Activated B cell treated with CpG ODN at 0.5 μM for 24 hours (primary cell): ENCODE data around the gene ANKFY1. TPM values are rescaled to one million over a fixed set of nuclear protein-coding genes. Genes with fewer than 3 reads are reported as not detected.

Experiments
- ATAC-seq: fragments of 200-7000 bp; cut with Tn5 transposase; one replicate; pipeline ENCODE4 v1.10.0; 2021; ENCODE audit warnings: low read depth, mild to moderate bottlenecking, moderate library complexity
- CTCF ChIA-PET: fragments of 350-600 bp; sonication (Branson Sonifier 250); formaldehyde crosslinking; loops from one replicate; lab custom pipeline; 2021; ENCODE audit warnings: antibody characterized with exemption; lab: Charles Lee
- POLR2A ChIA-PET: fragments of 350-600 bp; sonication (Branson Sonifier 250); formaldehyde crosslinking; loops from one replicate; lab custom pipeline; 2021; ENCODE audit warnings: antibody characterized with exemption; lab: Charles Lee
- DNase-seq: peaks from one replicate; pipeline ENCODE4 v3.0.0; 2022
- H3K27ac Mint-ChIP-seq: one replicate; pipeline ENCODE4 v1.8.0; 2020; ENCODE audit warnings: mixed read lengths
- H3K27me3 Mint-ChIP-seq: one replicate; pipeline ENCODE4 v1.8.0; 2021; ENCODE audit warnings: mixed read lengths
- H3K36me3 Mint-ChIP-seq: one replicate; pipeline ENCODE4 v1.8.0; 2021; ENCODE audit warnings: low read depth, mixed read lengths
- H3K4me1 Mint-ChIP-seq: one replicate; pipeline ENCODE4 v1.8.0; 2021; ENCODE audit warnings: mixed read lengths
- H3K4me3 Mint-ChIP-seq: one replicate; pipeline ENCODE4 v1.8.0; 2020; ENCODE audit warnings: mild to moderate bottlenecking, mixed read lengths
- H3K9me3 Mint-ChIP-seq: one replicate; pipeline ENCODE4 v1.8.0; 2020; ENCODE audit warnings: mixed read lengths
- CTCF ChIP-seq: fragments of 200-600 bp; IDR thresholded peaks from one replicate; pipeline ENCODE4 v1.8.0; 2022; ENCODE audit warnings: antibody characterized with exemption, mild to moderate bottlenecking
- intact Hi-C: fragments of 100-400 bp; cut with micrococcal nuclease; formaldehyde crosslinking; loops from one replicate; pipeline ENCODE4 v1.15.1; 2024
- total RNA-seq: library from RNA; stranded (reverse); gene quantifications from 2 replicates; pipeline ENCODE4 v1.2.3, GENCODE V29; 2022

ANKFY1 gene
- total RNA-seq, 1 donor from 2014 or later: 50.2 TPM

DNA sequence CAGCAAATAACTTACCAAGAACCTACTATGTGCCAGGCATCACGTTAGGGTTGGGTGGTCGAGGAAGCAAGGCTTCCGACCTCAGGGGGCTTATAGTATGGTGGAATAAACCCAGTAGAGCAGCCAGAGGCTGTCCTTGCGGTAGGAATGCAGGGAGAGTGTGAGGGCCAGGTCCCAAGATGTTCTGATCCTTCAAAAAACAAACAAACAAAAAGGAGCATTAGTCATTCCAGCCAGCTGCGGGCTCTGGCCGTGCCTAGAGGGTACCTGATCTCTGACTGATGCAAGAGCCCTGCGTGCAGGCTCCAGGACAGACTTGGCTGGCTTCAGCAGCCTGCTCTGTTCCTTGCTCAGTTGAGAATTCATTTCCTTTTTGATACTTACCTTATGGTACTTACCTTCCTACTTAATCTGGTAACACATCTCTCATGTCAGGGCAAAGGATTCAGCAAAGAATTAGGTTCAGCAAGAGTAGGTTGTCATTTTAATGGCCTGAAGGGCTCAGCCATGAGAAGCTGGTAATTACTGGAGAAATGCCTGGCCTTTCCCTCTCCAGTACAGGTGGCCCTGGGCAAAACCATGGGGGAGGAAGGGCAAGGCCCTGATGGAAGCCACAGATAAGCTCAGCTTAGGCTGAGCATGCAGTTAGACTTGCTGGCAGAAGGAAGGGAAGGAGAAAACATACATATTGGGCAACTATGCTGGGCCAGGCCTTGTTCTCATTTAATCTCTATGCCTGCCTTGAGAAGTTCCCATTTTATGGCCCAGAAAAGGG, 102.4 kb downstream of the ANKFY1 start:
- CTCF ChIA-PET: no interaction called here
- no peak for TF ChIP-seq CTCF
- DNase-seq: no peak
- H3K4me3 Mint-ChIP-seq: no peak overlapping the region
- H3K9me3 Mint-ChIP-seq: no peaks in the 10 kb centered on the region
- H3K4me1 Mint-ChIP-seq: peaks cover 11% of the 10 kb centered on the region
- peaks cover 57% of the 10 kb centered on the region for H3K36me3 Mint-ChIP-seq
- no peaks in the 10 kb centered on the region for H3K27me3 Mint-ChIP-seq
- POLR2A ChIA-PET: interaction anchor here (0.6 to 5.9 kb wide), 2 partner anchors 18 to 36 kb away, joined by 3 to 46 read pairs; partner anchors contain the start of genes CYB5D2 and ZZEF1
- H3K27ac Mint-ChIP-seq: no peak overlapping the region
- intact Hi-C loops: no loop called here
- ATAC-seq: no peak

DNA sequence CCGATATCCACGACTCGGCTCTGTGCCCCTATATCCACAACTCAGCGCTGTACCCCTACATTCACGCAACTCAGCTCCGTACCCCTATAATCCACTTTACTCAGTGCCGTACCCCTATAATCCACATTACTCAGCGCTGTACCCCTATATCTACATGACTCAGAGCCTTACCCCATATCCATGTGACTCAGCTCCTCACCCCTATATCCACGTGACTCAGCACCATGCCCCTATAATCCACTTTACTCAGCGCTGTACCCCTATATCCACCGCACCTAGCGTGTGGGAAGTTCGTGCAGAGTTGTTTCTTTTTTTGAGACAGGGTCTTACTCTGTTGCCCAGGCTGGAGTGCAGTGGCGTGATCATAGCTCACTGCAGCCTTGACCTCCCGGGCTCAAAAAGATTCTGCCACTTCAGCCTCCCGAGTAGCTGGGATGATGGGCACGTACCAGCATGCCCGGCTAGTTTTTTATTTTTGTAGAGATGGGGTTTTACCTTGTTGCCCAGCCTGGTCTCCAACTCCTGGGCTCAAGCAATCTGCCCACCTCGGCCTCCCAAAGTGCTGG, 103.4 kb downstream of the ANKFY1 start:
- Mint-ChIP-seq H3K27ac (no peak overlapping the region), H3K4me3 (no peak overlapping the region), H3K36me3 (peaks cover 54% of the 10 kb centered on the region), H3K4me1 (peaks cover 11% of the 10 kb centered on the region), H3K27me3 (no peaks in the 10 kb centered on the region), H3K9me3 (no peaks in the 10 kb centered on the region)
- intact Hi-C loops: no loop called here
- ATAC-seq (no peak), DNase-seq (no peak)
- ChIA-PET CTCF (interaction anchor here (0.6 kb wide), 1 partner anchor 25 kb away, joined by 3 read pairs; no protein-coding TSS in a partner anchor), POLR2A (interaction anchor here (0.6 to 5.9 kb wide), 2 partner anchors 17 to 35 kb away, joined by 3 to 46 read pairs; partner anchors contain the start of genes CYB5D2 and ZZEF1)
- no peak for TF ChIP-seq CTCF

DNA sequence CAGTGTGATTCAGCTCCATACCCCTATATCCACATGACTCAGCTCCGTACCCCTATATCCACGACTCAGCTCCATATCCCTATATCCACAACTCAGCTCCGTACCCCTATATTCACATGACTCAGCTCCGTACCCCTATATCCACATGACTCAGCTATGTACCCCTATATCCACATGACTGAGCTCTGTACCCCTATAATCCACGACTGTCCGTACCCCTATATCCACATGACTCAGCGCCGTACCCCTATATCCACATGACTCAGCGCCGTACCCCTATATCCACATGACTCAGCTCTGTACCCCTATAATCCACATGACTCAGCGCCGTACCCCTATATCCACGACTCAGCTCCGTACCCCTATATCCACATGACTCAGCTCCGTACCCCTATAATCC, 104.0 kb downstream of the ANKFY1 start:
- no peak for DNase-seq
- Mint-ChIP-seq H3K36me3 (peaks cover 55% of the 10 kb centered on the region), H3K27ac (no peak overlapping the region), H3K4me3 (no peak overlapping the region), H3K9me3 (no peaks in the 10 kb centered on the region), H3K27me3 (no peaks in the 10 kb centered on the region), H3K4me1 (peaks cover 11% of the 10 kb centered on the region)
- ChIA-PET POLR2A (interaction anchor here (5.9 kb wide), 1 partner anchor 16 kb away, joined by 46 read pairs; the partner anchor contains the start of genes CYB5D2 and ZZEF1), CTCF (interaction anchor here (0.6 kb wide), 1 partner anchor 25 kb away, joined by 3 read pairs; no protein-coding TSS in a partner anchor)
- intact Hi-C loops: no loop called here
- no peak for ATAC-seq
- no peak for TF ChIP-seq CTCF

- Mint-ChIP-seq H3K27me3 (no peaks in the 10 kb centered on the region), H3K27ac (no peak overlapping the region), H3K9me3 (no peaks in the 10 kb centered on the region), H3K36me3 (peaks cover 53% of the 10 kb centered on the region), H3K4me3 (no peak overlapping the region), H3K4me1 (peaks cover 5% of the 10 kb centered on the region)
- POLR2A ChIA-PET: no interaction called here
- ATAC-seq: no peak
- CTCF ChIA-PET: no interaction called here
- no peak for TF ChIP-seq CTCF
- intact Hi-C loops: no loop called here
- no peak for DNase-seq
Observed at GRCh38 chr17:4157618-4158333, 106.0 kb downstream of the ANKFY1 start.
